Panc1 (cell line): Measurements from ENCODE around the gene CDHR2. TPM values are rescaled to one million over a fixed set of nuclear protein-coding genes. Genes with fewer than 3 reads are reported as not detected.

ENCODE experiments used
- ATAC-seq: fragments of 200-7000 bp; cut with Tn5 transposase; 2 replicates; pipeline ENCODE4 v1.9.1; 2020; ENCODE audit warnings: mild to moderate bottlenecking, moderate library complexity
- BruUV-seq: library from RNA; stranded (reverse); fragments of 400-500 nt; replicated peaks from 2 replicates; lab custom pipeline; 2021; lab: Mats Ljungman, UMichigan
- CTCF ChIA-PET: fragments of 300-600 bp; sonication (Branson Sonifier 250); formaldehyde crosslinking; loops from one replicate; lab custom pipeline; 2022; ENCODE audit warnings: antibody characterized with exemption; lab: Charles Lee
- POLR2A ChIA-PET: fragments of 300-600 bp; sonication (Branson Sonifier 250); formaldehyde crosslinking; loops from one replicate; lab custom pipeline; 2022; ENCODE audit warnings: antibody characterized with exemption; lab: Charles Lee
- DNase-seq: peaks from one replicate; pipeline ENCODE4 v3.0.0-alpha.2; 2010; ENCODE audit warnings: low read depth, low spot score
- H3K27ac ChIP-seq: 2 replicates; pipeline ENCODE4 v1.5.1; 2011; ENCODE audit warnings: mild to moderate bottlenecking, low read length, inconsistent platforms
- H3K27me3 ChIP-seq: fragments of 200-500 bp; sonication (Bioruptor generic); 2 replicates; pipeline ENCODE4 v1.6.0; 2014; ENCODE audit warnings: low read length, inconsistent platforms; ENCODE audit not compliant: control insufficient read depth, insufficient read depth
- H3K36me3 ChIP-seq: fragments of 200-500 bp; sonication (Bioruptor generic); 2 replicates; pipeline ENCODE4 v1.5.1; 2014; ENCODE audit warnings: inconsistent platforms, mild to moderate bottlenecking, low read length, moderate library complexity; ENCODE audit not compliant: control insufficient read depth, insufficient read depth
- H3K4me1 ChIP-seq: 2 replicates; pipeline ENCODE4 v1.5.1; 2011; ENCODE audit warnings: inconsistent platforms, mild to moderate bottlenecking, low read length, moderate library complexity; ENCODE audit not compliant: control insufficient read depth, insufficient read depth
- H3K4me3 ChIP-seq, 2 experiments: 2 replicates each; pipeline ENCODE4 v1.5.1; 2011 to 2012; ENCODE audit warnings: low read depth in 2 of 2, low read length in 2 of 2, mild to moderate bottlenecking in 2 of 2, inconsistent platforms in 1 of 2, moderate library complexity in 1 of 2
- H3K9me3 ChIP-seq: fragments of 200-500 bp; sonication (Bioruptor generic); 2 replicates; pipeline ENCODE4 v1.5.1; 2014; ENCODE audit warnings: low read depth, mild to moderate bottlenecking, inconsistent platforms, low read length, moderate library complexity; ENCODE audit not compliant: control insufficient read depth, insufficient read depth
- CTCF ChIP-seq: fragments of 450-650 bp; IDR thresholded peaks from 2 replicates; pipeline ENCODE4 v1.5.1; 2017; ENCODE audit warnings: mild to moderate bottlenecking
- POLR2AphosphoS5 ChIP-seq: IDR thresholded peaks from 2 replicates; pipeline ENCODE4 v1.6.1; 2012; ENCODE audit warnings: mild to moderate bottlenecking, low read depth, low read length, moderate library complexity
- REST ChIP-seq, 2 experiments: IDR thresholded peaks; 2 replicates each; pipeline ENCODE4 v1.6.1; 2011 to 2012; ENCODE audit warnings: low read depth in 2 of 2, control low read depth in 1 of 2, low read length in 1 of 2, mild to moderate bottlenecking in 1 of 2, moderate library complexity in 1 of 2; ENCODE audit not compliant: insufficient read depth in 1 of 2
- SIN3A ChIP-seq: IDR thresholded peaks from 2 replicates; pipeline ENCODE4 v1.6.1; 2012; ENCODE audit warnings: low read depth, mild to moderate bottlenecking, low read length, moderate library complexity, borderline replicate concordance; ENCODE audit not compliant: insufficient read depth
- TCF7L2 ChIP-seq: IDR thresholded peaks from 2 replicates; pipeline ENCODE4 v1.6.1; 2011; ENCODE audit warnings: mild to moderate bottlenecking, low read depth, low read length, inconsistent platforms
- in situ Hi-C: cut with HindIII; loops from 2 replicates; pipeline ENCODE4 v1.10.0; 2016; ENCODE audit warnings: low sequenced_read_pairs, low pct_unique_long_range_greater_than_20kb
- intact Hi-C: fragments of 100-400 bp; cut with micrococcal nuclease; formaldehyde crosslinking; loops from one replicate; pipeline ENCODE4 v1.10.0; 2022; ENCODE audit not compliant: unreplicated experiment
- total RNA-seq: library from RNA; stranded (reverse); gene quantifications from one replicate; pipeline ENCODE4 v1.2.1, GENCODE V29; 2021; ENCODE audit not compliant: unreplicated experiment

The CDHR2 gene
- total RNA-seq, 1 experiment from 2014 or later = 0.72 TPM

GRCh38 chr5:176501333-176501732 is 47.8 kb upstream of the CDHR2 start:
- peaks cover 39% of the 10 kb centered on the region for H3K36me3 ChIP-seq
- H3K27me3 ChIP-seq = no peaks in the 10 kb centered on the region
- ATAC-seq (no peak), DNase-seq (no peak)
- TF ChIP-seq REST (IDR thresholded peaks at IDR 0.05; ENCODE audit: insufficient read depth in 1 of 2, low read depth in 2 of 2, low read length in 1 of 2) (no peak), SIN3A (no peak), CTCF (no peak), POLR2AphosphoS5 (no peak), TCF7L2 (no peak)
- no peaks in the 10 kb centered on the region for H3K4me1 ChIP-seq
- no TSS peak for BruUV-seq
- intact Hi-C loops = no loop called here
- ChIA-PET CTCF (no interaction called here), POLR2A (interaction anchor here (0.6 kb wide), 1 partner anchor 11 kb away, joined by 3 read pairs; no protein-coding TSS in a partner anchor)
- in situ Hi-C loops = no loop called here
- no peak overlapping the region for H3K27ac ChIP-seq
- no peaks in the 10 kb centered on the region for H3K9me3 ChIP-seq
- H3K4me3 ChIP-seq = no peak overlapping the region

GRCh38 chr5:176503496-176503895 is 45.6 kb upstream of the CDHR2 start:
- BruUV-seq = no TSS peak
- POLR2A ChIA-PET = no interaction called here
- no peak for ATAC-seq
- peaks cover 33% of the 10 kb centered on the region for H3K36me3 ChIP-seq
- H3K4me1 ChIP-seq = no peaks in the 10 kb centered on the region
- in situ Hi-C loops (no loop called here), intact Hi-C loops (no loop called here)
- CTCF ChIA-PET = no interaction called here
- no peak overlapping the region for H3K27ac ChIP-seq
- DNase-seq = no peak
- no peaks in the 10 kb centered on the region for H3K9me3 ChIP-seq
- TF ChIP-seq POLR2AphosphoS5 = no peak
- no peak for TF ChIP-seq TCF7L2
- no peak for TF ChIP-seq SIN3A
- no peak for TF ChIP-seq CTCF
- TF ChIP-seq REST (IDR thresholded peaks at IDR 0.05; ENCODE audit: insufficient read depth in 1 of 2, low read depth in 2 of 2, low read length in 1 of 2) = no peak
- no peak overlapping the region for H3K4me3 ChIP-seq
- H3K27me3 ChIP-seq = no peaks in the 10 kb centered on the region
